ENCODE data around the gene MLXIP. TPM values are rescaled to one million over a fixed set of nuclear protein-coding genes. Genes with fewer than 3 reads are reported as not detected.

The MLXIP gene
- total and polyA plus RNA-seq, 4 donors: 29.1 to 58.8 (median 38.8) TPM

GRCh38 chr12:122166422-122167349, 88.1 kb downstream of the MLXIP start:
- Histone ChIP-seq H3K27ac (ENCODE audit: low read depth in 1 of 2, low read length in 1 of 2) (no peak overlapping the region), H3K4me3 (no peak overlapping the region), H3K9ac (ENCODE audit: insufficient read depth in 1 of 2, low read length in 2 of 2) (no peak overlapping the region), H3K36me3 (ENCODE audit: control insufficient read depth in 4 of 4, insufficient read depth in 4 of 4, low read length in 4 of 4) (no peaks in the 10 kb centered on the region), H3K4me1 (ENCODE audit: control insufficient read depth in 5 of 5, insufficient read depth in 5 of 5, low read length in 5 of 5) (no peaks in the 10 kb centered on the region), H3K27me3 (ENCODE audit: control insufficient read depth in 3 of 3, insufficient read depth in 3 of 3, low read length in 2 of 3) (peaks cover 0 to 2% (median 0%) of the 10 kb centered on the region in 3 donors), H3K9me3 (ENCODE audit: control insufficient read depth in 4 of 4, insufficient read depth in 3 of 4, low read length in 3 of 4) (no peaks in the 10 kb centered on the region)
- DNase-seq (no peak), ATAC-seq (ENCODE audit: insufficient read depth, low FRiP score) (no peak)
- 77 to 87% methylated on average over 22 of the region's 22 CpGs for WGBS, 2 donors
- TF ChIP-seq CTCF (IDR thresholded peaks at IDR 0.05; ENCODE audit: control extremely low read depth, extremely low read depth): no peak

DNA sequence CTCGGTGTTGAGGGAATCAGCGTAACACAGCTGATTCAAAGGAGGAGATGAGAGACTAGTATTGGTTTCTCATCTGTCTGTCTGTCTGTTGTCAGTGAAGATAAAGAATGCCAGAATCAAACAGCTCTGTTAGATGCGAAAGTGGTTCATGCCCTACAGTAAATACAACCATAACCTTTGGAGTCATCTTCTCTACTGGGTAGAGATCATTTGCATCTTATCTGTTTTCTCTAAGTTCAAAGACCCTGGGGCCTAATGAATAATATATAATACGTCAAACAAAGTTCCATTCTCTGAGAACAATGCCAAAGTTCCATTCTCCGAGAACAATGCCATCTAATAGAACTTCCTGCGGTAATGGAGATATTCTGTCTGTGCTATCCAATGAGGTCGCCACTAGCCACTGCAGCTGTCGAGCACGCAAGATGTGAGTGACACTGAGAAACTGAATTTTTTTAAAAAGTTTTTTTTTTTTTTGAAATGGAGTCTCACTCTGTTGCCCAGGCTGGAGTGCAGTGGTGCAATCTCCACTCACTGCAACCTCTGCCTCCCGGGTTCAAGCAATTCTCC, 88.9 kb downstream of the MLXIP start:
- DNase-seq: no peak

DNA sequence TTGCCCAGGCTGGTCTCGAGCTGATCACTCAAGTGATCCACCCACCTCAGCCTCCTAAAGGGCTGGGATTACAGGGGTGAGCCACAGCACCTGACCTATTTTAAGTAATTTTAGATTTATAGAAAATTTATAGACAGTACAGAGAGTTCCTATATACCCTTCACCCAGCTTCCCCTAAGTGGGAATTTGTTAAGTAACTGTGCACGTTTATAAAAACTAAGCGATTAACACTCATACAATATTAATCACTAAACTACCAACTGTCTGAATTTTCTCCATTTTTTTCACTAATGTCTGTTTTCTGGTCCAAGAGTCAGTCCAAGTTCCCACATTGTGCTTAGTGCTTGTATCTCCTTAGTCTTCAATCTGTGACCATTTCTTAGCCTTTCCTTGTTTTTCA, 89.9 kb downstream of the MLXIP start:
- H3K9ac ChIP-seq (ENCODE audit: insufficient read depth in 1 of 2, low read length in 2 of 2): no peak overlapping the region
- 91 to 95% methylated on average over 3 of the region's 3 CpGs for WGBS, 2 donors
- H3K4me1 ChIP-seq (ENCODE audit: control insufficient read depth in 5 of 5, insufficient read depth in 5 of 5, low read length in 5 of 5): no peaks in the 10 kb centered on the region
- no peak for ATAC-seq (ENCODE audit: insufficient read depth, low FRiP score)
- H3K27ac ChIP-seq (ENCODE audit: low read depth in 1 of 2, low read length in 1 of 2): no peak overlapping the region
- H3K27me3 ChIP-seq (ENCODE audit: control insufficient read depth in 3 of 3, insufficient read depth in 3 of 3, low read length in 2 of 3): peaks cover 0 to 2% (median 0%) of the 10 kb centered on the region in 3 donors
- TF ChIP-seq CTCF (IDR thresholded peaks at IDR 0.05; ENCODE audit: control extremely low read depth, extremely low read depth): no peak
- no peaks in the 10 kb centered on the region for H3K36me3 ChIP-seq (ENCODE audit: control insufficient read depth in 4 of 4, insufficient read depth in 4 of 4, low read length in 4 of 4)
- no peaks in the 10 kb centered on the region for H3K9me3 ChIP-seq (ENCODE audit: control insufficient read depth in 4 of 4, insufficient read depth in 3 of 4, low read length in 3 of 4)
- no peak overlapping the region for H3K4me3 ChIP-seq
- DNase-seq: no peak

More for the DNA sequence above, 88.9 kb downstream of the MLXIP start:
- H3K4me3 ChIP-seq: no peak overlapping the region
- no peak overlapping the region for H3K9ac ChIP-seq (ENCODE audit: insufficient read depth in 1 of 2, low read length in 2 of 2)
- no peaks in the 10 kb centered on the region for H3K36me3 ChIP-seq (ENCODE audit: control insufficient read depth in 4 of 4, insufficient read depth in 4 of 4, low read length in 4 of 4)
- peaks cover 0 to 2% (median 0%) of the 10 kb centered on the region in 3 donors for H3K27me3 ChIP-seq (ENCODE audit: control insufficient read depth in 3 of 3, insufficient read depth in 3 of 3, low read length in 2 of 3)
- ATAC-seq (ENCODE audit: insufficient read depth, low FRiP score): no peak
- no peak overlapping the region for H3K27ac ChIP-seq (ENCODE audit: low read depth in 1 of 2, low read length in 1 of 2)
- H3K4me1 ChIP-seq (ENCODE audit: control insufficient read depth in 5 of 5, insufficient read depth in 5 of 5, low read length in 5 of 5): no peaks in the 10 kb centered on the region
- WGBS, 2 donors: 82 to 92% methylated on average over 10 of the region's 10 CpGs
- TF ChIP-seq CTCF (IDR thresholded peaks at IDR 0.05; ENCODE audit: control extremely low read depth, extremely low read depth): no peak
- no peaks in the 10 kb centered on the region for H3K9me3 ChIP-seq (ENCODE audit: control insufficient read depth in 4 of 4, insufficient read depth in 3 of 4, low read length in 3 of 4)

All from lung (tissue), 12 donors.